Activated T-helper 2 cell treated with anti-CD3 and anti-CD28 coated beads, Interferon-gamma antibody, Interleukin-2, Interleukin-4, amounts not matched to agents 10 μg/mL and 5 μg/mL and 100 μg/mL, durations not matched to agents 14 hours and 24 hours and 36 hours (primary cell): ENCODE results near the gene SIX3. TPM values are rescaled to one million over a fixed set of nuclear protein-coding genes. Genes with fewer than 3 reads are reported as not detected.

Experiments
- DNase-seq: peaks from one replicate; pipeline ENCODE4 v3.0.0; 2021; ENCODE audit warnings: low spot score
- H3K27ac Mint-ChIP-seq: one replicate; pipeline ENCODE4 v1.8.0; 2021; ENCODE audit warnings: mixed read lengths
- H3K27me3 Mint-ChIP-seq: one replicate; pipeline ENCODE4 v1.8.0; 2021; ENCODE audit warnings: low read depth, mixed read lengths
- H3K36me3 Mint-ChIP-seq: one replicate; pipeline ENCODE4 v1.8.0; 2021; ENCODE audit warnings: low read depth, mixed read lengths
- H3K4me1 Mint-ChIP-seq: one replicate; pipeline ENCODE4 v1.8.0; 2021; ENCODE audit warnings: low read depth, mixed read lengths
- H3K4me3 Mint-ChIP-seq: one replicate; pipeline ENCODE4 v1.8.0; 2021; ENCODE audit warnings: low read depth, mild to moderate bottlenecking, moderate library complexity, mixed read lengths
- H3K9me3 Mint-ChIP-seq: one replicate; pipeline ENCODE4 v1.8.0; 2021; ENCODE audit warnings: mixed read lengths
- intact Hi-C: fragments of 100-400 bp; cut with micrococcal nuclease; formaldehyde crosslinking; loops from one replicate; pipeline ENCODE4 v1.15.1; 2023
- total RNA-seq: library from RNA; stranded (reverse); gene quantifications from 2 replicates; pipeline ENCODE4 v1.2.3, GENCODE V29; 2022

The SIX3 gene
- total RNA-seq, 1 donor from 2014 or later: 0.34 TPM

DNA sequence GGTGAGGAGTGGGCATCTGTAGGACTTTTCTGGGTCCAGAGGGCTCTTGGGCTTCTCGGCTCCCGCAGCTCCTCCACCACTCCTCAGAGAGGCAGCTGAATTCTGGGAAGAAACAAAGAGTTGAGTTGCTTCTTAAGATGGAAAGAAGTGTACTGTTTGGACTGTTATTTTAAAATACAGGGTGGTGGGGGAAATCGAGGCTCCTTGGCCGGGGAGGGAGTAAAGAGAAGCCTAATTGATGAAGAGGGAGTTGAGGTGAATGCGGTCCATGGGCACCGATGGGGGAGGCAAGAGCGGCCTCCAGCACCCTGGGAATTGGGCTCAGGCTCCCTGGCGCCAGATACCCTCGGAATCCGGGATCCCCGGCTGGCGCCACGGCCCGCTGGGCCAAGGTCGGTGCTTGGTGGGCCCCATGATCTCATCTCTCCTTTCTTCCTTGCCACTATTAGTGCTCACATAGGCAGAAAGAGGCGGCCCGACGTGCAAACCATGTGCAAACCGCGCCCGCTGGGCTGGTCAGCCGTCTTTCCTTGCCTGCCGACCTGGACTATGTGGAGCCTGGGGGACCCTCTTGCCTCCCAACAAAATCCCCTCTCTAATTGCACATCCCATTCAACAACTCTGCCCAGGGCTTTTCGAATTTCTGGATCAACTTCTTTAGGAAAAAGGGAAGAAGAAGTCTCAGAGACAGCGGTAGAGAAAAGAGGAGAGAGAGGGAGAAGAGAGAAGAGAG is 604 bp upstream of the SIX3 start:
- H3K9me3 Mint-ChIP-seq: no peaks in the 10 kb centered on the region
- no peak for DNase-seq
- H3K4me1 Mint-ChIP-seq: peaks cover 22% of the 10 kb centered on the region
- H3K36me3 Mint-ChIP-seq: peaks cover 6% of the 10 kb centered on the region
- H3K27ac Mint-ChIP-seq: no peak overlapping the region
- peak overlapping the region; percentile 73 for H3K4me3 Mint-ChIP-seq
- intact Hi-C loops: loop anchor here (2.0 to 5.0 kb wide), 2 partner anchors 68 to 226 kb away; partner anchors contain the start of gene SIX2
- peaks cover 80% of the 10 kb centered on the region for H3K27me3 Mint-ChIP-seq

- intact Hi-C loops: loop anchor here (5.0 kb wide), 1 partner anchor 225 kb away; no protein-coding TSS in a partner anchor
- Mint-ChIP-seq H3K4me1 (peaks cover 22% of the 10 kb centered on the region), H3K27me3 (peaks cover 78% of the 10 kb centered on the region), H3K9me3 (no peaks in the 10 kb centered on the region), H3K27ac (no peak overlapping the region), H3K4me3 (peak overlapping the region; percentile 26), H3K36me3 (peaks cover 6% of the 10 kb centered on the region)
- DNase-seq: no peak
Observed at GRCh38 chr2:44942304-44943030, 965 bp downstream of the SIX3 start.

GRCh38 chr2:44943031-44943692 is 1.7 kb downstream of the SIX3 start:
- H3K4me1 Mint-ChIP-seq: peaks cover 22% of the 10 kb centered on the region
- no peak for DNase-seq
- intact Hi-C loops: loop anchor here (5.0 kb wide), 1 partner anchor 224 kb away; no protein-coding TSS in a partner anchor
- H3K9me3 Mint-ChIP-seq: no peaks in the 10 kb centered on the region
- H3K27me3 Mint-ChIP-seq: peaks cover 82% of the 10 kb centered on the region
- peak overlapping the region; percentile 24 for H3K4me3 Mint-ChIP-seq
- H3K27ac Mint-ChIP-seq: peak overlapping the region; percentile 16
- H3K36me3 Mint-ChIP-seq: peaks cover 6% of the 10 kb centered on the region

- Mint-ChIP-seq H3K27me3 (peaks cover 81% of the 10 kb centered on the region), H3K36me3 (peaks cover 6% of the 10 kb centered on the region), H3K4me1 (peaks cover 22% of the 10 kb centered on the region), H3K4me3 (no peak overlapping the region), H3K27ac (no peak overlapping the region), H3K9me3 (no peaks in the 10 kb centered on the region)
- DNase-seq: no peak
- intact Hi-C loops: loop anchor here (5.0 kb wide), 1 partner anchor 224 kb away; no protein-coding TSS in a partner anchor
Observed at GRCh38 chr2:44943693-44944101, 2.2 kb downstream of the SIX3 start.

DNA sequence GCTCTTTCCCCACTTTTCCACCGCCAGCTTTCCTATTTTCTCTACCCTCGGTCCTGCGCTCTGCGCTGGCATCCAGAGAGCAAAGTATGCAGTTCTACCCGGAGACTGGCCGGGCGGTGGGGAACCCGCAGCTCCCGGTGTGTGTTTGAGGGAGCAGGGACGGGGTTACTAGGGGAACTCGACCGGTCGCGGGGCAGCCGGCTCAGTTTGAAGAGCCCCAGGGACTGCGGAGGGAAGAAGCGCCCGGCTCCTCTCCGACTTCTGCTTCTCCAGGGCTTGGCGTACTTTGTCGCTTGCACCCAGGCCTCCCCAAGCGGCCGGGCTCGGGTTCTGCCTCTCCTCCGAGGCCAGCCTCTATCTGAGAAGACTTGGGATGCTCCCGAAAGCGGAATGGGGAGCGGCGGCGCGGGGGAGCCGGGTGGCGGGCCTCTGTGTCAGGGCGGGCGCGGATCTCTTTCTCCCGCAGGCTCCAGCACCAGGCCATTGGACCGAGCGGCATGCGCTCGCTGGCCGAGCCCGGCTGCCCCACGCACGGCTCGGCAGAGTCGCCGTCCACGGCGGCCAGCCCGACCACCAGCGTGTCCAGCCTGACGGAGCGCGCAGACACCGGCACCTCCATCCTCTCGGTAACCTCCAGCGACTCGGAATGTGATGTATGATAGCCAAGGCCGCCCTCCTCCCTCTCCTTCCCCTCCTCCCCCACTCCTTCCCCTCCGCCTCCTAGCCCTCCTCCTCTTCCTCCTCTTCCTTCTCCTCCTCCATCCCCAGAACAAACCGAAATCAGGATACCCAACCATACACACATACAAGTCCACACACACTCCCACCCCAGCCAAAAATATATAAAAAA is 2.8 kb downstream of the SIX3 start:
- Mint-ChIP-seq H3K27me3 (peaks cover 87% of the 10 kb centered on the region), H3K27ac (no peak overlapping the region), H3K4me1 (peaks cover 22% of the 10 kb centered on the region), H3K4me3 (peak overlapping the region; percentile 26), H3K36me3 (peaks cover 6% of the 10 kb centered on the region), H3K9me3 (no peaks in the 10 kb centered on the region)
- intact Hi-C loops: loop anchor here (5.0 kb wide), 1 partner anchor 223 kb away; no protein-coding TSS in a partner anchor
- no peak for DNase-seq

DNA sequence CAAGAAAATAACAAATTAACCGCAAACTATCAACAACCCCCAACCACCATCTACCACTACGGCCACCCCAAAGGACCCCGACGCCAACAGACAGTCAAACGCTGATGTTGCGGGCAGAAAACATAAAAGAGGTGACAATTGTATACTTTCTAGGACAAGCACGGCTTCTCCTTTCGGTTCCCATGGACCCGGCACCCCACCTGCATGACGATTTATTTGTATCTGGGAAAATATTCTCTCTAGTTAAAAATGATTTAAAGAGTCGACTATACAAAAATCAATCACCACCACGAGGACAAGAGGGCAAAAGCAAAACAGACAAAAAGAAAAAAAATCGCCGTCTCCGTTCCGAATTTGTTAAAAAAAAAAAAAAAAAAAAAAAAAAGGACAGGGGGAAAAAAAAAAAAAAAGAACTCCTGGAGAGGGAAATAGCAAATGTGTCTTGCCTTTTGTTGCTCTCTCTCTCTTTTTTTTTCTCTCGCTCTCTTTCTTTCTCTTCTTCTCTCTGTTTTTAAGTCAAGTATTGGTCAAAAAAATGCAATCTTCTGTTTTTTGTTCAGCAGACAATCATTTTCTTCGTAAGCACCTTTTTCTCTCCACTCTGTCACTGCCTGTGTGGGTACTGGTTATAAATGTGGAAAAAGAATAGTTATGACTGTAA is 3.6 kb downstream of the SIX3 start:
- DNase-seq: no peak
- H3K27ac Mint-ChIP-seq: no peak overlapping the region
- peaks cover 81% of the 10 kb centered on the region for H3K27me3 Mint-ChIP-seq
- peaks cover 1% of the 10 kb centered on the region for H3K36me3 Mint-ChIP-seq
- H3K4me1 Mint-ChIP-seq: peaks cover 22% of the 10 kb centered on the region
- H3K4me3 Mint-ChIP-seq: peak overlapping the region; percentile 26
- intact Hi-C loops: loop anchor here (5.0 kb wide), 1 partner anchor 222 kb away; no protein-coding TSS in a partner anchor
- H3K9me3 Mint-ChIP-seq: no peaks in the 10 kb centered on the region

- H3K36me3 Mint-ChIP-seq: no peaks in the 10 kb centered on the region
- no peaks in the 10 kb centered on the region for H3K9me3 Mint-ChIP-seq
- H3K27me3 Mint-ChIP-seq: peaks cover 82% of the 10 kb centered on the region
- intact Hi-C loops: no loop called here
- H3K4me1 Mint-ChIP-seq: peaks cover 20% of the 10 kb centered on the region
- DNase-seq: no peak
- no peak overlapping the region for H3K4me3 Mint-ChIP-seq
- no peak overlapping the region for H3K27ac Mint-ChIP-seq
Observed at GRCh38 chr2:44945676-44946371, 4.3 kb downstream of the SIX3 start.

GRCh38 chr2:44946372-44947027 is 5.0 kb downstream of the SIX3 start:
- Mint-ChIP-seq H3K4me3 (no peak overlapping the region), H3K27ac (no peak overlapping the region), H3K4me1 (peaks cover 15% of the 10 kb centered on the region), H3K36me3 (no peaks in the 10 kb centered on the region), H3K9me3 (no peaks in the 10 kb centered on the region), H3K27me3 (peaks cover 82% of the 10 kb centered on the region)
- DNase-seq: no peak
- intact Hi-C loops: no loop called here

DNA sequence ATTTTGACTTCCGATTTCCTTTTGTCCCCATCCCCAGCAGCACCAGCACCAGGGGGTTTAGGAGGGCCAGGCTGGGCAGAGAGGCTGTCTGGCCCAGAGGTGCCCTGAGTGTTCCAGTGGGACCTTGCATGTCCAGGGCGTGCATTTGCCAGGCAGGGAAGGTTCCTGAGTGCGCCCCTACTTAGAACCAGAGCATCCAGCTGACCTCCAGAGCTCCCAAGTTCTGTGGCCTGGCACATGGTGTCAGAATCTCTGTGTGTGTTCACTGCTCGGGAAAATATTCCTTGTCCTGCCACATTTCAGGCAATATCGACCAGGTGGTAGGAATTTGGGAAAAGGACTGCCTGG is 5.5 kb downstream of the SIX3 start:
- Mint-ChIP-seq H3K4me3 (no peak overlapping the region), H3K27me3 (peaks cover 79% of the 10 kb centered on the region), H3K9me3 (no peaks in the 10 kb centered on the region), H3K36me3 (no peaks in the 10 kb centered on the region), H3K4me1 (peaks cover 11% of the 10 kb centered on the region), H3K27ac (no peak overlapping the region)
- intact Hi-C loops: no loop called here
- no peak for DNase-seq

DNA sequence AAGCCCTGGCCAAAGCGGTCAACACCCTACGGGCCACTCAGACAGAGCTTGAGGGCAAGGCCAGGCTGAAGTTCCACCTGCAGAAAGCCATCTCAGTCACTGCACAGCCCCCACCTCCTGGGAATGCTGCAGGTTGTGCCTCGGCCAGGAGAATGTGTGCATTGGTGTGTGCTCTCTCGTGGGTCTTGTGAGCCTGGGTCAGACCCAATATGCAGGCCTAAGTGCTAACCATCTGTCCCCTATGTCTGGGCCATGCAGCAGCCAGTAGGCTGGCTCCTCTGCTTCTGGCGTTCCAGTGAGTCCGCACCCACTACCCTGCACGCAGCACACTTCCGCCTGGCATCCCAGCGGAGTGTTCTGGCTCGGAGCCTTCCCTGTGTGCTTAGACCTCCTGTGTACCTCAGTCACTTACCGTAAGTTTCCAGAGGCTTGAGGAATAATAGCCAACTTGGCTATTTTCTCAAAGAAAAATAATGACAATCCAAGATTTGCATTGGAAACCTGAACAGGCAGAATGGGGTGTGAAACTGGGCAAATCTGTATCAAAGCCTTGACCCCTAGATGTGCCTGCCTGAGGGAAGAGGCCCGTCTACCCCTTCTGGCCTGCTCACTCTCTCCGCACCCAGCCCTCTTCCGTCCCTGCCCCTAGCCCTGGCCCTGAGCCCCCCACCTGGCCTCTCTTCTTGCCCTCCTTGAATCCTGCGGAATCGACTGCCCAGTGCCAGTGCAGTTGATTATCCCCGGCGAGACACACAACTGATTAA is 7.2 kb downstream of the SIX3 start:
- Mint-ChIP-seq H3K27ac (no peak overlapping the region), H3K36me3 (no peaks in the 10 kb centered on the region), H3K9me3 (no peaks in the 10 kb centered on the region), H3K4me3 (no peak overlapping the region), H3K27me3 (peaks cover 79% of the 10 kb centered on the region), H3K4me1 (peaks cover 9% of the 10 kb centered on the region)
- intact Hi-C loops: no loop called here
- DNase-seq: no peak
